Globus pallidus (tissue), 1 donor: ENCODE data around the gene DHRS7B.
"Not testable (repeated sequence)": the region's sequence is repeated elsewhere in the genome, so short reads cannot be mapped to it uniquely, and the experiment has no call there.

ENCODE experiments used
- DNase-seq: peaks from one replicate; pipeline ENCODE4 v3.0.0-alpha.2; 2015; ENCODE audit warnings: low spot score

The DHRS7B gene

DNA sequence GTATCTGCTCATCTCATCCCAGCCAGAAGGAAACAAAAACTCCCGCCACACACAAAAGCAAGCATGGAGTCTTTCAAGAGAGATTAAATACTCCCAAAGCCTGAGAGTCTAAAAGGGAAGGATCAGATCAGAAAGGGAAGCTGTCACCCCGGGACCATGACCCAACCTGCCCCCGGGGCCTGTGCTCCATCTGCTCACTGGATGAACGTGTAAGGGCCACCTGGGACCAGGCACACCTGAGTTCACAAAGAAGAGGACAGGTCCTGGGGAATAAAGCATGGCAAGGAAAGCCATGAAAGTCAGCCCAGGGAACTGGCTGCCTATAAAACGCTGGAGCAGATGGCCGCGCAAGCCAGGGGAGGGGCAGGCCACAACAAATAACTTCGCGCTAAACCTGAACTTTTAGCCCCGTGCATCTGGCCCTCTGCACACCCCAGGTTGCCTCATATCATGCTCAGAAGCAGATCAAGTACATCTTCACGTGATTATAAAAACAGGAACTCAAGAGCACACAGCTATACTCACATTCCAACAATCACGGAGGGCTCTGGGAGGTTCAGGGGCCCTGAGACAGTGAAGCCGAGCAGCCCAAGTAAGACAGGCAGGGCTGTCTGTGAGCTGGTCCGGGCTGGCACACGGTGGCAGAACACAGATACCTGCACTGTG is 83.8 kb downstream of the DHRS7B start:
- DNase-seq, result no peak

DNA sequence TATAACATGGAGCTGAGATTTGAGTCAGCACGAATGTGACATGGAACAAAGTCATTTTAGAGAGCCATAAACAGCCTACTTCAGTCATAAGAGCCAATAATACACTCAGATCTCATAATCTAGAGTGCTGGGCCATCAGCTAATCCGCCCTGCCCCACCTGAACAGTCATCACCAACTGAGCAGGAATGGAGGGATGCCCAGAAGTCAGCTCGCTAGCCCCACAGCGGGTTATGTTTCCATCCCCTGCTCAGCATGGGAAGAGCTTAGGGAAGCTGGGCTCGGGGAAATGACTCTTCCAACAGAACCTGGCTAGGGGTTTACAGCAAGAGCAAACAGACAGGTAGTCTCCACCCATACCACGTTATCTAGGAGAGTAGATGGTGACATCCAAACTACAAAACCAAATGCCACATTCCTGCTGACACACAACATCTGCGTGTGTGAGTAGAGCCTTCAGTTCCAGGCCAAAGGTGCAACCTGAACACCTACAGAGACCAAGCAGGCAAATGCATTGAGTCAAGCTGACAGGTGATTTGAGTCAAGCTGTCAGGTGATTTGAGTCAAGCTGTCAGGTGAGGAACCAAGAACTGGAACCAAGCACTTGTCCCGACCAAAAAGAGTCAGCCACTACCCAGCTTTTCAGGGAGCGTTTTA is 85.2 kb downstream of the DHRS7B start:
- no peak for DNase-seq

- no peak for DNase-seq
Observed at GRCh38 chr17:21212826-21213637, 86.3 kb downstream of the DHRS7B start.

DNA sequence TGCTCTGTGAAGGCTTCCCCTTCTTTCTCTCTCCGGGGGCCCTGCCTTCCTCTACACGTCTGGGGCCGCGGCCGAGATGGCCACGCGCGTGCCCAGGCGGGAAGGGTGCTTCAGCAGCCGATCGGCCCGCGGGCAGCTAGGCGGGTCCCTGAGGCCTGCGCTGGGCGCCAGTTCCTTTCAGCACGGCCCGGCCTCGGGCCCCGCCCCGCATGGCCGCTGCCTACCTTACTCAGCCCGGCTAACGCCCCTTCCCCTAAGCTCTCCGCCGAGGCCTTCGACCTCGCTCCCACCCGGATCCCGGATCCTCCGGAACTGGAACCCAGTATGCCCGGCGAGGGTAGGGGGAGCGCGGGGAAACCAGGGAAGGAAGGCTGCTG is 86.9 kb downstream of the DHRS7B start:
- no peak for DNase-seq

- DNase-seq, result peak; percentile 94
Observed at GRCh38 chr17:21214015-21214776, 87.4 kb downstream of the DHRS7B start, which contains the start of gene TMEM11. Gene TMEM11, minus strand, starts transcription at chr17:21214161. Its CDS starts 9 bp downstream, at chr17:21214152.

- no peak for DNase-seq
Observed at GRCh38 chr17:21214777-21215541, 88.2 kb downstream of the DHRS7B start.

- DNase-seq, result no peak
Observed at GRCh38 chr17:21215935-21216334, 89.2 kb downstream of the DHRS7B start.

- no peak for DNase-seq
Observed at GRCh38 chr17:21217346-21217745, 90.6 kb downstream of the DHRS7B start.

DNA sequence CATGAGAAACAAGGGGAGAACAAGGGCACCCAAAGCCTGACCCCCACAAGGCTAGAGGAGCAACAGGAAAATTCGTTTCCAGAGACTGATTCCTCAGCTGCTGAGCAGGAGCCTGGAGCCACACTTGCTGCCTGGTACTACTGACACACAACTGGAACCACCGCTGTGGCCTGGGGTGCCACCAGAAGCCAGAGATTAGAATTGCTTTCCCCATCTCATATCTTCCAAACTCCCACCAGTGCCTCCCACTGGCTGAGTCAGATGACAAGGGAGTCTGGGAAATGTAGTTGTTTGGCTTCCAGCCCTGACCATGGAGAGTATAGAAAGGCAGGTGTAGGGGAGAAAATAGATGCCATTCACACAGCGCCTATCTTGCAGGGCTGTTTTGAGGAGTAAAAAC is 91.3 kb downstream of the DHRS7B start:
- no peak for DNase-seq

GRCh38 chr17:21218831-21219380 is 92.1 kb downstream of the DHRS7B start:
- no peak for DNase-seq

DNA sequence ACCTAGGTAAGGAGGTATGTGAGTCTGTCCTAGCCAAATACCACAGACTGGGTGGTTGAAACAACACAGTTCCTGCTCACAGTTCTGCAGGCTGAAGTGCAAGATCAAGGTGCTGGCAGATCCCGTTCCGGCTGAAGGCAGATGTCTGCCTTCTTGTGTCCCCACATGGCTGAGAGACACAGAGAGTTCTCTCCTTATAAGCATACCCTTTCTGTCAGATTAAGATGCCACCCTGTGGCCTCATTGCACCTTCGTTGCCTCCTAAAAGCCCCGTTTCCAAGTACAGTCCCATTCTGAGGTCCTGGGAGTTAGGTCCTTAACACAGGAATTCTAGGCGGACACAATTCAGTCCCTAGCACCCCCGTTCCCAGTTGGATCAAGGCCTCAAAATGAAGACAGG is 96.3 kb downstream of the DHRS7B start:
- no peak for DNase-seq

DNA sequence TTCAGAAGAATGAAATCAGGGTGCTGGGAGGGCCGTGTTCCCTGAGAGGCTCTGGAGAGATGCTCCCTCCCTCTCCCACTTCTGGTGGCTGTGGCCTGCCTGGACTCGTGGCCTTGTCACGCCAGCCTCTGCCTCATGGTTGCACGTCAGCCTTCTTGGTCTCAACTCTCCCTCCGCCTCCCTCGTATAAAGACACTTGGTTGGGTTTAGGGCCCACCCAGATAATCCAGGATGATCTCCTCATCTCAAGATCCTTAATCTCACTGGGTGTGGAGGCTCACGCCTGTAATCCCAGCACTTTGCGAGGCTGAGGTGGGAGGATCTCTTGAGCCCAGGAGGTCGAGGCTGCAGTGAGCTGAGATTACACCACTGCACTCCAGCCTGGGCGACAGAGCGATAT is 100.5 kb downstream of the DHRS7B start:
- not testable (repeated sequence) for DNase-seq

DNA sequence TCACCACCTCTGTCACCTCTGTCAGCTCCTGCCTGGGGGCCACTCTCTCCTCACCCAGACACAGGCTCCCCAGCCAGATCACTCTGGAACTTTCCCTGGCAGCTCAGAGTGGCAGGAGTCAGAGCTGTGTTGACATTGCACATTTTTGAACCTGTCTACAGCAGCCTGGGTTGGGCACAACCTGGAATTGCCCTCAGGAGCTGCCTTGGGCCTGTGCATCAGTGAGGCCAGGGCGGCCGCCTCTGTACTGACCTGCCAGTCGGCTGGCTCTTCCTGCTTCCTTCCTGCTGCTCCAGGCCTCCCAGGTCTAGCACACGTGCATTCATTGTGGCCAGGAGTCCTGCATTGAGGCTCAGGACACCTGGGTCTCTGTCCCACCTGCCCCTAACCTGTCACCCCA is 101.3 kb downstream of the DHRS7B start:
- no peak for DNase-seq

DNA sequence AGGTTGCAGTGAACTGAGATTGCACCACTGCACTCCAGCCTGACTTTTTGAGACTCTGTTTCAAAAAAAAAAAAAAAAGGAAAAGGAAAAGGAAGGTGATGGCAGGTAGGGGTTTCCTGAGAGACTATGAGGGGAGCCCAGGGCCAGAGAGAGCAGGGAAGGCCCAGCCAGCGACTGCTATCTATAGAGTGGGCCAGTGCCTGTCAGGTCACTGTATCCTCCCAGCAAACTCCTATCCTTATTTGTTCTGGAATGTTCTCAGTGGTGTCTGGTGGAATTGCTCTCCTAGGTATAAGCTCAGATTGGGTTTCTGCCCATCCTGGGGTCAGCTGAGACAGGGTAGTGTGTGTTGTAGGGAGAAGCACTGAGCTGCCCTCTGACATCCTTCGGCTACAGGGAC is 102.1 kb downstream of the DHRS7B start:
- no peak for DNase-seq

DNA sequence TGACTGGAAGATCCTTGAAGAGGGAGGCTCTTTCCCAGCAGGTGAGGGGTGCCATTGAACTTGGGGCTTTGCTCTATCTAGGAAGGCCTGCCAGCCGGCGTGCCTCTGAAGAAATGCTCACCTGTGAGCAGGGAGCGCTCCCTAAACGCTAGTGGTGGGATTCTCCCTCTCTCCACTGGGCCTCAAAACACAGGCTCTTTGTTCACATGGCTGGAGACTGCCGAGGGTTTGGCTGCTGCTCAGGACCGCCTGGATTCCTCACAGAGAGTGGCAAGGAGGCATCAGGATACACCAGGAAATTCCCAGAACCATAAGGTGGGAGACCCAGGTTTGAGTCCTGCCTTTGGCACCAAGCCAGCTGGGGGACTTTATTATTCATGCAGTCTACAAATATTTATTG is 104.8 kb downstream of the DHRS7B start:
- DNase-seq, result no peak

DNA sequence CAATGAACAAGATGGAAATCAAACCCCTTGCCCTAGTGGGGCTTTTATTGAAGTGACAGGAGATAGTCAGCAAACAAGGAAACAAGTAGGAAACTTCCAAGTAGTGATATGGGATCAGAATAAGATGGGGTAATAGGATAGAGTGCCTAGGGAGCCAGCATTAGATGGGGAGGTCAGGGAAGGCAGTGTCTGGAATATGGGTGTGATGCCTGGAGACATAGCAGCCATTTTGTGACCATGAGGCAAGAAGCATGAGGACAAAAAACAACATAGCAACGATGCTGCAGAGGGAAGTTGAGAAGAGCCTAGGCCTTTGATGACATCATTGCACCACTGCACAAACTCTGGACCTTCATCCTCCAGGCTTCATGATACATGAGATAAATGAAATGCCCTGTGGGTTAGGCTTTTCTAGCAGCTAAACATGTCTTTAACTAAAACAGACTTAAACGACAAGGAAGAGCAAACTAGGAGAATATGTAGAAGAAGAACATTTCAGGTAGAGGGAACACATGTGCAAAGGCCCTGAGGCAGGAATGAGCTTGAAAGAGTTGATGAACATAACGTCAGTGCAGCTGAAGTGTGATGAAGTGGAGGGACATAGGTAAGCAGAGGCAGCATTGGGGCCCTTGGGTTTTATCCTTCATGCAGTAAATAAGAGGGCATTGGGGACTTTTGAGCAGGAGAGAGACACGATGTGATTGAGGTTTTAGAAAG is 105.4 kb downstream of the DHRS7B start:
- DNase-seq, result no peak

DNA sequence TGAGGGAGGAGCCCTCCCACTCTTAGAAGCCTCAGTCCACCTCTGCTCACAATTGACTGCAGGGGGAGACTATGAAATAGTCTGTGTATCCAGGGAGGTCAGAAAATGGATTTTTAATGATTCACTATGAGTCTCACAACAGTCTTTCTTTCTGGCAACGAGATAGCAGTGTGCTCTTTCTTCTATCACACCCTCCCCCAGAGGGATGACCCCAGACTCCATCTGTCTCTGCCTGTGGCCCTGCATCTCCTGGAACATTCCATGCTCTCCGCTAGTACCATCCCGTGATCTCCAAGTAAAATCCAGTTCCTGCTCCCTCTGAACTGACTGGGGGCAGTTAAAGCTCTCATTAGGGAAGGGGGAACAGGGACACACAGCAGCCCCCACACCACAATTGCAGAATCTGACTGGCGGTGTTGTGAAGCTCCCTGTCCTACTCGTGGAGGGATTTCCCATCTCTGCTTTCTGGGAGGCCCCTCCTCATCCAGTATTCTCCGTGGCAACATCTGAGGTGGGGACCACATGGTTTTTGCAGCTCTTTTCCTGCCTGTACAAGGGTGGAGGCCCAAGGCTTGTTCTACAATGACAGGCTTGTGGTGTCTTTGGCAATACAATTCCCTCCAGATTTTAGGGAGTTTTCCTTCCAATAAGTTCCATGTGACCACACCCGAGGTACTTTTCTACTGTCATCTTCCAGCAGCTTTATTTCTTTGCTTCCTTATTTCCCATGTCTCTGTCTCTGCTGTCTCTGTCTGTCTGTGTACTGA is 107.0 kb downstream of the DHRS7B start:
- DNase-seq, result no peak

GRCh38 chr17:21235921-21236320 is 109.2 kb downstream of the DHRS7B start:
- no peak for DNase-seq

DNA sequence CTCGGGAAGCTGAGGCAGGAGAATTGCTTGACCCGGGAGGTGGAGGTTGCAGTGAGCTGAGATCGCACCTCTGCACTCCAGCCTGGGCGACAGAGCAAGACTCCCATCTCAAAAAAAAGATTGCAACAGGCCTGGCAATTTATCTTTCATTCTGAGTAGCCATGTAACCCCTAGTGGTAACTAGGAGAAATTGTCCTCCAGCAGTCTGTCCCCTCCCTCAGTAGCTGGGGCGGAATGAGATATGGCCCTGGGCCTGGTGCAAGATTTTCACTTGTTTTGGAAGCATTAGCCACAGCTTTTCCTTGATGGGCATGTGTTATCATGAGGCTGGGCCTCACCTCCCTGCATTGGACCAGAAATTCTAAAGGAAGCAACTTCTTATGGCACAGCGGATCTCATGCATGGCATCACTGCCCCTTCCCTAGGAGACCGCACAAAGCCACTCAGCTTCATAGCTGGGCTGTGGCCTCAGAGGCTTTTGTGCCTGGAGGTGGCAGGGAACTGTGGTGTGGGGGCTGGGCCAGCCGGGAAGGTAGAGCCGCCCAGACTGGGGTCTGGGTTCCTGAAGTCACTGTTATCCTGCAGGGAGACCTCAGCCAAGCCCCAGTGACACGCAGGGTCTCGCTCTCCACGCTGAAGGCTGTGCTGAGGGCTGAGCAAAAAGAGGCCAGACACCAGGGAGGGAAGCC is 113.1 kb downstream of the DHRS7B start:
- DNase-seq, result no peak
